ENCODE data around the gene ELOVL2. TPM values are rescaled to one million over a fixed set of nuclear protein-coding genes. Genes with fewer than 3 reads are reported as not detected.

Gene ELOVL2
- 7.0 and 60.1 TPM in 2 replicates for total RNA-seq

GRCh38 chr6:11043961-11044711, at the start of gene ELOVL2:
Gene ELOVL2 (minus strand): TSS chr6:11044305. CDS start chr6:11044230, 75 bp downstream.

Other genes starting within 250 kb of the ELOVL2 start
- gene MAK, start 205.8 kb downstream of the ELOVL2 start, total RNA-seq: not detected in 2 replicates
- gene GCM2, start 162.3 kb downstream of the ELOVL2 start, total RNA-seq: not detected in 2 replicates
- not detected in 2 replicates for gene SYCP2L, start 157.3 kb downstream of the ELOVL2 start, total RNA-seq
- 7.4 and 10.0 TPM in 2 replicates for gene SMIM13, start 49.5 kb upstream of the ELOVL2 start, total RNA-seq
- not detected in 2 replicates for gene ERVFRD-1, start 67.4 kb upstream of the ELOVL2 start, total RNA-seq
- gene NEDD9, start 188.4 kb upstream of the ELOVL2 start, total RNA-seq: 31.4 and 42.8 TPM in 2 replicates

Measured in cardiac atrium fibroblast (primary cell).